Gastrocnemius medialis (tissue), 4 donors: Measurements from ENCODE around the gene GATC.

Experiments used
- POLR2A ChIP-seq, 2 donors: fragments of 450-650 bp; IDR thresholded peaks; one replicate each; pipeline ENCODE4 v1.6.1; 2017; ENCODE audit warnings: antibody characterized with exemption in 2 of 2, mild to moderate bottlenecking in 2 of 2, moderate library complexity in 2 of 2
- TF ChIP-seq, protein P1 (sequence below), 5 experiments: fragments of 450-650 bp in 3 of 5; fragments of 200-600 bp in 2 of 5; sonication (generic) in 2 of 5; IDR thresholded peaks in 4 of 5; conservative IDR thresholded peaks in 1 of 5; 1 replicate in 4 of 5; 2 replicates in 1 of 5; pipeline ENCODE4 v1.5.1; 2016 to 2019; ENCODE audit warnings: antibody characterized with exemption in 5 of 5, mild to moderate bottlenecking in 3 of 5, moderate library complexity in 3 of 5

DNA sequence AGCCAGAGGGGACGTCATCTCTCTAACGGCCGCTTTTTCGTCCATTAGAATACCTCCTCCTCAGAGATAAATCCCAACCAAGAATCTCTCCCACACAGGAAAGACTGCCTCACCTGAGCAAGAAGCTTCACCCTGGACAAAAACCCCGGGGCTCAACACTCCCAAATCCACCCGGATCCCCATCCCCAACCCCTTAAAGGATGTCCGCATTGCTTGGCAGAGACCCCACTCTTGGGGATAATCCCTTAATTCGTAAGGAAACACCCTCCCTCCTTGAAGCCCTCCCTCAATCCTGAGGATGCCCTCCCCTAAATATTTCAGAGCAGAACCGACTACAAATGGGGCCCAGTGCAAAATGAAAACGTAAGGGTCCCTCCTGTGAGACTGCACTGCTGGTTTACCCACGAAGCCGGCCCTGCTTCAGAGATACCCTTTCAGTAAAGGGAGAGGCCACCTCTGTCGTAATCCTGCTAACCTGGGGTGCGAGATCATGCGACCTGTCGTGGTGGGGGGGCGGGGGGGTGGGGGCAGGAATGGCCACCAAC, 49.0 kb downstream of the GATC start:
- TF ChIP-seq, protein P1, sequence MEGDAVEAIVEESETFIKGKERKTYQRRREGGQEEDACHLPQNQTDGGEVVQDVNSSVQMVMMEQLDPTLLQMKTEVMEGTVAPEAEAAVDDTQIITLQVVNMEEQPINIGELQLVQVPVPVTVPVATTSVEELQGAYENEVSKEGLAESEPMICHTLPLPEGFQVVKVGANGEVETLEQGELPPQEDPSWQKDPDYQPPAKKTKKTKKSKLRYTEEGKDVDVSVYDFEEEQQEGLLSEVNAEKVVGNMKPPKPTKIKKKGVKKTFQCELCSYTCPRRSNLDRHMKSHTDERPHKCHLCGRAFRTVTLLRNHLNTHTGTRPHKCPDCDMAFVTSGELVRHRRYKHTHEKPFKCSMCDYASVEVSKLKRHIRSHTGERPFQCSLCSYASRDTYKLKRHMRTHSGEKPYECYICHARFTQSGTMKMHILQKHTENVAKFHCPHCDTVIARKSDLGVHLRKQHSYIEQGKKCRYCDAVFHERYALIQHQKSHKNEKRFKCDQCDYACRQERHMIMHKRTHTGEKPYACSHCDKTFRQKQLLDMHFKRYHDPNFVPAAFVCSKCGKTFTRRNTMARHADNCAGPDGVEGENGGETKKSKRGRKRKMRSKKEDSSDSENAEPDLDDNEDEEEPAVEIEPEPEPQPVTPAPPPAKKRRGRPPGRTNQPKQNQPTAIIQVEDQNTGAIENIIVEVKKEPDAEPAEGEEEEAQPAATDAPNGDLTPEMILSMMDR (IDR thresholded peaks at IDR 0.05 in 4 of 5, conservative IDR thresholded peaks at IDR 0.05 in 1 of 5), result no peak
- TF ChIP-seq POLR2A (IDR thresholded peaks at IDR 0.05), result no peak
